DND-41 (cell line): ENCODE measurements around the gene OVAAL.

Experiments
- ATAC-seq: fragments of 200-7000 bp; cut with Tn5 transposase; 3 replicates; pipeline ENCODE4 v1.9.1; 2021; ENCODE audit warnings: low read depth; ENCODE audit not compliant: insufficient read depth
- DNase-seq: peaks from one replicate; pipeline ENCODE4 v3.0.0-alpha.2; 2020
- H2AFZ ChIP-seq: 2 replicates; pipeline ENCODE4 v1.6.0; 2012; ENCODE audit warnings: low read depth, low read length
- H3K27ac ChIP-seq: 2 replicates; pipeline ENCODE4 v1.5.1; 2012; ENCODE audit warnings: low read length, inconsistent platforms
- H3K27me3 ChIP-seq: fragments of 200-600 bp; sonication (generic); 2 replicates; pipeline ENCODE4 v1.6.0; 2012; ENCODE audit warnings: low read length, mild to moderate bottlenecking, inconsistent platforms; ENCODE audit not compliant: insufficient read depth, poor library complexity
- H3K36me3 ChIP-seq: 2 replicates; pipeline ENCODE4 v1.5.1; 2012; ENCODE audit warnings: low read length, inconsistent platforms; ENCODE audit not compliant: insufficient read depth
- H3K4me1 ChIP-seq: 2 replicates; pipeline ENCODE4 v1.5.1; 2012; ENCODE audit warnings: mild to moderate bottlenecking, low read length; ENCODE audit not compliant: insufficient read depth
- H3K4me2 ChIP-seq: 2 replicates; pipeline ENCODE4 v1.6.0; 2012; ENCODE audit warnings: mild to moderate bottlenecking, moderate library complexity, low read length, inconsistent platforms; ENCODE audit not compliant: insufficient read depth
- H3K4me3 ChIP-seq, 2 experiments: fragments of 200-600 bp in 1 of 2; shearing (Covaris generic) in 1 of 2; 2 replicates each; pipeline ENCODE4 v1.5.1; 2012 to 2016; ENCODE audit warnings: inconsistent platforms in 2 of 2, low read length in 2 of 2, mild to moderate bottlenecking in 2 of 2, low read depth in 1 of 2, moderate library complexity in 1 of 2
- H3K79me2 ChIP-seq: 2 replicates; pipeline ENCODE4 v1.6.0; 2012; ENCODE audit warnings: low read length, inconsistent platforms; ENCODE audit not compliant: insufficient read depth
- H3K9ac ChIP-seq: 2 replicates; pipeline ENCODE4 v1.6.0; 2012; ENCODE audit warnings: low read depth, mild to moderate bottlenecking, inconsistent platforms, low read length, moderate library complexity
- H3K9me3 ChIP-seq: 2 replicates; pipeline ENCODE4 v1.5.1; 2012; ENCODE audit warnings: low read length, moderate library complexity, mild to moderate bottlenecking, inconsistent platforms; ENCODE audit not compliant: insufficient read depth, severe bottlenecking
- H4K20me1 ChIP-seq: 2 replicates; pipeline ENCODE4 v1.6.0; 2012; ENCODE audit warnings: low read length; ENCODE audit not compliant: insufficient read depth
- EZH2 ChIP-seq: IDR thresholded peaks from 3 replicates; pipeline ENCODE4 v1.6.1; 2012; ENCODE audit warnings: borderline replicate concordance, low read depth, mild to moderate bottlenecking, moderate library complexity, low read length, inconsistent platforms; ENCODE audit not compliant: severe bottlenecking
- TF ChIP-seq, protein P1 (sequence below): IDR thresholded peaks from 2 replicates; pipeline ENCODE4 v1.5.1; 2012; ENCODE audit warnings: borderline replicate concordance, low read length, moderate library complexity, mild to moderate bottlenecking; ENCODE audit not compliant: poor library complexity, severe bottlenecking; ENCODE audit errors: extremely low read depth

The OVAAL gene

GRCh38 chr1:180525715-180526039 lies 33.1 kb upstream of the OVAAL start:
- H3K79me2 ChIP-seq, result no peaks in the 10 kb centered on the region
- H3K9ac ChIP-seq, result no peak overlapping the region
- H2AFZ ChIP-seq, result 0 out of 2 replicates have a peak overlapping the region, but pooled peaks have one; percentile 1
- H3K4me1 ChIP-seq, result no peaks in the 10 kb centered on the region
- no peaks in the 10 kb centered on the region for H4K20me1 ChIP-seq
- no peak overlapping the region for H3K4me3 ChIP-seq
- TF ChIP-seq, protein P1, sequence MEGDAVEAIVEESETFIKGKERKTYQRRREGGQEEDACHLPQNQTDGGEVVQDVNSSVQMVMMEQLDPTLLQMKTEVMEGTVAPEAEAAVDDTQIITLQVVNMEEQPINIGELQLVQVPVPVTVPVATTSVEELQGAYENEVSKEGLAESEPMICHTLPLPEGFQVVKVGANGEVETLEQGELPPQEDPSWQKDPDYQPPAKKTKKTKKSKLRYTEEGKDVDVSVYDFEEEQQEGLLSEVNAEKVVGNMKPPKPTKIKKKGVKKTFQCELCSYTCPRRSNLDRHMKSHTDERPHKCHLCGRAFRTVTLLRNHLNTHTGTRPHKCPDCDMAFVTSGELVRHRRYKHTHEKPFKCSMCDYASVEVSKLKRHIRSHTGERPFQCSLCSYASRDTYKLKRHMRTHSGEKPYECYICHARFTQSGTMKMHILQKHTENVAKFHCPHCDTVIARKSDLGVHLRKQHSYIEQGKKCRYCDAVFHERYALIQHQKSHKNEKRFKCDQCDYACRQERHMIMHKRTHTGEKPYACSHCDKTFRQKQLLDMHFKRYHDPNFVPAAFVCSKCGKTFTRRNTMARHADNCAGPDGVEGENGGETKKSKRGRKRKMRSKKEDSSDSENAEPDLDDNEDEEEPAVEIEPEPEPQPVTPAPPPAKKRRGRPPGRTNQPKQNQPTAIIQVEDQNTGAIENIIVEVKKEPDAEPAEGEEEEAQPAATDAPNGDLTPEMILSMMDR, result no peak
- TF ChIP-seq EZH2, result no peak
- H3K27ac ChIP-seq, result no peak overlapping the region
- DNase-seq (no peak), ATAC-seq (no peak)
- H3K36me3 ChIP-seq, result no peaks in the 10 kb centered on the region
- H3K27me3 ChIP-seq, result no peaks in the 10 kb centered on the region
- H3K4me2 ChIP-seq, result no peak overlapping the region
- H3K9me3 ChIP-seq, result no peaks in the 10 kb centered on the region

GRCh38 chr1:180527101-180527669 lies 31.6 kb upstream of the OVAAL start:
- Histone ChIP-seq H4K20me1 (no peaks in the 10 kb centered on the region), H3K9me3 (no peaks in the 10 kb centered on the region), H3K27ac (no peak overlapping the region), H2AFZ (no peak overlapping the region), H3K36me3 (no peaks in the 10 kb centered on the region), H3K4me3 (no peak overlapping the region), H3K27me3 (no peaks in the 10 kb centered on the region), H3K79me2 (no peaks in the 10 kb centered on the region), H3K4me2 (no peak overlapping the region), H3K9ac (no peak overlapping the region), H3K4me1 (no peaks in the 10 kb centered on the region)
- no peak for TF ChIP-seq EZH2
- TF ChIP-seq, protein P1, result no peak
- no peak for ATAC-seq
- DNase-seq, result no peak

GRCh38 chr1:180528868-180529470 lies 29.8 kb upstream of the OVAAL start:
- Histone ChIP-seq H3K27ac (no peak overlapping the region), H3K79me2 (no peaks in the 10 kb centered on the region), H3K4me1 (no peaks in the 10 kb centered on the region), H3K9ac (no peak overlapping the region), H4K20me1 (no peaks in the 10 kb centered on the region), H3K4me3 (no peak overlapping the region), H3K9me3 (no peaks in the 10 kb centered on the region), H2AFZ (no peak overlapping the region), H3K36me3 (no peaks in the 10 kb centered on the region), H3K4me2 (no peak overlapping the region), H3K27me3 (no peaks in the 10 kb centered on the region)
- DNase-seq, result no peak
- no peak for ATAC-seq
- no peak for TF ChIP-seq EZH2
- TF ChIP-seq, protein P1, result no peak

GRCh38 chr1:180530501-180530900 lies 28.3 kb upstream of the OVAAL start:
- no peak overlapping the region for H3K4me3 ChIP-seq
- DNase-seq (no peak), ATAC-seq (no peak)
- no peaks in the 10 kb centered on the region for H3K79me2 ChIP-seq
- no peaks in the 10 kb centered on the region for H3K4me1 ChIP-seq
- H3K36me3 ChIP-seq, result no peaks in the 10 kb centered on the region
- H3K9ac ChIP-seq, result no peak overlapping the region
- TF ChIP-seq, protein P1, result no peak
- TF ChIP-seq EZH2, result no peak
- H3K27me3 ChIP-seq, result no peaks in the 10 kb centered on the region
- H2AFZ ChIP-seq, result no peak overlapping the region
- H3K4me2 ChIP-seq, result no peak overlapping the region
- no peaks in the 10 kb centered on the region for H3K9me3 ChIP-seq
- H4K20me1 ChIP-seq, result no peaks in the 10 kb centered on the region
- H3K27ac ChIP-seq, result no peak overlapping the region
